OCI-LY7 (cell line): ENCODE measurements around the gene KLF2. TPM values are rescaled to one million over a fixed set of nuclear protein-coding genes. Genes with fewer than 3 reads are reported as not detected.

Source experiments
- BruUV-seq: library from RNA; stranded (reverse); fragments of 400-500 nt; replicated peaks from 2 replicates; lab custom pipeline; 2021; lab: Mats Ljungman, UMichigan
- CTCF ChIA-PET: fragments of 300-600 bp; sonication (Branson Sonifier 250); formaldehyde crosslinking; loops from one replicate; lab custom pipeline; 2022; ENCODE audit warnings: antibody characterized with exemption; ENCODE audit not compliant: unreplicated experiment; lab: Charles Lee
- POLR2A ChIA-PET: fragments of 300-600 bp; sonication (Branson Sonifier 250); formaldehyde crosslinking; loops from one replicate; lab custom pipeline; 2022; ENCODE audit warnings: antibody characterized with exemption; lab: Charles Lee
- DNase-seq: peaks from one replicate; pipeline ENCODE4 v3.0.0-alpha.2; 2015; ENCODE audit warnings: low spot score
- H2AFZ ChIP-seq: fragments of 200-600 bp; sonication (generic), shearing (Covaris generic); 2 replicates; pipeline ENCODE4 v1.6.1; 2014; ENCODE audit warnings: mild to moderate bottlenecking, antibody characterized with exemption, low read length, moderate library complexity
- H3K27ac ChIP-seq: fragments of 200-600 bp; sonication (generic); 2 replicates; pipeline ENCODE4 v1.5.1; 2014; ENCODE audit warnings: mixed run types, low read depth, mild to moderate bottlenecking, moderate library complexity, low read length, inconsistent platforms; ENCODE audit not compliant: poor library complexity, severe bottlenecking
- H3K36me3 ChIP-seq: fragments of 200-600 bp; sonication (generic); 2 replicates; pipeline ENCODE4 v1.6.1; 2014; ENCODE audit warnings: mild to moderate bottlenecking, antibody characterized with exemption, low read length, moderate library complexity, mixed read lengths; ENCODE audit not compliant: insufficient read depth
- H3K4me1 ChIP-seq: fragments of 200-600 bp; sonication (generic); 2 replicates; pipeline ENCODE4 v1.5.1; 2014; ENCODE audit warnings: mild to moderate bottlenecking, low read length; ENCODE audit not compliant: insufficient read depth, poor library complexity, severe bottlenecking
- H3K4me2 ChIP-seq: fragments of 200-600 bp; sonication (generic); 2 replicates; pipeline ENCODE4 v1.6.1; 2014; ENCODE audit warnings: mild to moderate bottlenecking, low read length
- H3K4me3 ChIP-seq: fragments of 200-600 bp; sonication (generic); 2 replicates; pipeline ENCODE4 v1.5.1; 2014; ENCODE audit warnings: mild to moderate bottlenecking, low read depth, low read length; ENCODE audit not compliant: poor library complexity, severe bottlenecking
- H3K79me2 ChIP-seq: fragments of 200-600 bp; sonication (generic); 2 replicates; pipeline ENCODE4 v1.6.1; 2016; ENCODE audit warnings: low read depth, mild to moderate bottlenecking, low read length, moderate library complexity, mixed read lengths; ENCODE audit not compliant: insufficient read depth
- H3K9me2 ChIP-seq: fragments of 200-600 bp; sonication (generic); 2 replicates; pipeline ENCODE4 v1.6.1; 2016; ENCODE audit warnings: mild to moderate bottlenecking, low read length, mixed read lengths; ENCODE audit not compliant: insufficient read depth
- H3K9me3 ChIP-seq: fragments of 200-600 bp; sonication (generic); 2 replicates; pipeline ENCODE4 v1.6.1; 2014; ENCODE audit warnings: mild to moderate bottlenecking, mixed run types, low read length, mixed read lengths
- H4K20me1 ChIP-seq: fragments of 200-600 bp; sonication (generic); 2 replicates; pipeline ENCODE4 v1.6.1; 2014; ENCODE audit warnings: mild to moderate bottlenecking, antibody characterized with exemption, low read length, moderate library complexity, mixed read lengths; ENCODE audit not compliant: insufficient read depth
- EZH2phosphoT487 ChIP-seq: fragments of 200-600 bp; sonication (generic); IDR thresholded peaks from 2 replicates; pipeline ENCODE4 v1.6.1; 2018; ENCODE audit warnings: low read depth, borderline replicate concordance, mild to moderate bottlenecking, mixed run types, antibody characterized with exemption, low read length, moderate library complexity, mixed read lengths
- intact Hi-C: fragments of 100-400 bp; cut with micrococcal nuclease; formaldehyde crosslinking; loops from one replicate; pipeline ENCODE4 v1.10.0; 2022; ENCODE audit not compliant: unreplicated experiment
- total RNA-seq, 2 experiments: library from RNA; depleted of rRNA in 1 of 2; stranded (reverse); fragments of >200 nt in 1 of 2; shearing (Covaris generic) in 1 of 2; gene quantifications; 2 replicates each; pipeline ENCODE4 v1.2.3, GENCODE V29; 2014 to 2022
- TF ChIP-seq, protein P1 (sequence below): fragments of 200-600 bp; sonication (generic); conservative IDR thresholded peaks from 2 replicates; pipeline ENCODE4 v1.5.1; 2014; ENCODE audit warnings: mild to moderate bottlenecking, antibody characterized with exemption, low read length, moderate library complexity, mixed read lengths

The KLF2 gene
- total RNA-seq, 2 experiments from 2014 or later, result 6.2 to 8.6 TPM

DNA sequence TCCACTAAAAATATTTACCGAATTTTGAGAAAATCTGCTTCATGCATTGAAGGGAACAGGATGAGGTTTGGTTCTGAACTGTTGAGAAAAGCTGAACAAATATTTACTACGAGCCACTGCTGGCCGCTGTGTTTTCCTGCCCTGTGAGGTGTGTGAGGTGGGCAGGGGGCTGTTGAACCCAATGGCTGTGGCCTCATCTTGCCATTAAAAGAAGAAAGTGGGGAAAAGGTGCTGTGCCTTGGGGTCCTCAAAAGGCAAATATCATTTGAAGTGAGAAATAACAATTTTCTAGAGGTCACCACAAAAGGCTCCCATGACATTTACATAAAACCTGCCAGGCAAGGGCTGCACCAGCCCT lies 44.7 kb downstream of the KLF2 start:
- Histone ChIP-seq H3K4me3 (no peak overlapping the region), H3K4me1 (peaks cover 82% of the 10 kb centered on the region), H3K9me3 (no peaks in the 10 kb centered on the region), H3K36me3 (peaks cover 17% of the 10 kb centered on the region; the same call in 1 of the 2 replicates), H2AFZ (no peak overlapping the region), H3K79me2 (no peaks in the 10 kb centered on the region), H3K27ac (no peak overlapping the region), H3K9me2 (no peaks in the 10 kb centered on the region), H4K20me1 (peaks cover 3% of the 10 kb centered on the region; the same call in 1 of the 2 replicates), H3K4me2 (no peak overlapping the region)
- BruUV-seq, result no TSS peak
- CTCF ChIA-PET, result no interaction called here
- intact Hi-C loops, result no loop called here
- POLR2A ChIA-PET, result interaction anchor here (0.7 kb wide), 1 partner anchor 30 kb away, joined by 3 read pairs; no protein-coding TSS in a partner anchor
- no peak for DNase-seq
- no peak for TF ChIP-seq EZH2phosphoT487
- TF ChIP-seq, protein P1, sequence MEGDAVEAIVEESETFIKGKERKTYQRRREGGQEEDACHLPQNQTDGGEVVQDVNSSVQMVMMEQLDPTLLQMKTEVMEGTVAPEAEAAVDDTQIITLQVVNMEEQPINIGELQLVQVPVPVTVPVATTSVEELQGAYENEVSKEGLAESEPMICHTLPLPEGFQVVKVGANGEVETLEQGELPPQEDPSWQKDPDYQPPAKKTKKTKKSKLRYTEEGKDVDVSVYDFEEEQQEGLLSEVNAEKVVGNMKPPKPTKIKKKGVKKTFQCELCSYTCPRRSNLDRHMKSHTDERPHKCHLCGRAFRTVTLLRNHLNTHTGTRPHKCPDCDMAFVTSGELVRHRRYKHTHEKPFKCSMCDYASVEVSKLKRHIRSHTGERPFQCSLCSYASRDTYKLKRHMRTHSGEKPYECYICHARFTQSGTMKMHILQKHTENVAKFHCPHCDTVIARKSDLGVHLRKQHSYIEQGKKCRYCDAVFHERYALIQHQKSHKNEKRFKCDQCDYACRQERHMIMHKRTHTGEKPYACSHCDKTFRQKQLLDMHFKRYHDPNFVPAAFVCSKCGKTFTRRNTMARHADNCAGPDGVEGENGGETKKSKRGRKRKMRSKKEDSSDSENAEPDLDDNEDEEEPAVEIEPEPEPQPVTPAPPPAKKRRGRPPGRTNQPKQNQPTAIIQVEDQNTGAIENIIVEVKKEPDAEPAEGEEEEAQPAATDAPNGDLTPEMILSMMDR, result no peak

DNA sequence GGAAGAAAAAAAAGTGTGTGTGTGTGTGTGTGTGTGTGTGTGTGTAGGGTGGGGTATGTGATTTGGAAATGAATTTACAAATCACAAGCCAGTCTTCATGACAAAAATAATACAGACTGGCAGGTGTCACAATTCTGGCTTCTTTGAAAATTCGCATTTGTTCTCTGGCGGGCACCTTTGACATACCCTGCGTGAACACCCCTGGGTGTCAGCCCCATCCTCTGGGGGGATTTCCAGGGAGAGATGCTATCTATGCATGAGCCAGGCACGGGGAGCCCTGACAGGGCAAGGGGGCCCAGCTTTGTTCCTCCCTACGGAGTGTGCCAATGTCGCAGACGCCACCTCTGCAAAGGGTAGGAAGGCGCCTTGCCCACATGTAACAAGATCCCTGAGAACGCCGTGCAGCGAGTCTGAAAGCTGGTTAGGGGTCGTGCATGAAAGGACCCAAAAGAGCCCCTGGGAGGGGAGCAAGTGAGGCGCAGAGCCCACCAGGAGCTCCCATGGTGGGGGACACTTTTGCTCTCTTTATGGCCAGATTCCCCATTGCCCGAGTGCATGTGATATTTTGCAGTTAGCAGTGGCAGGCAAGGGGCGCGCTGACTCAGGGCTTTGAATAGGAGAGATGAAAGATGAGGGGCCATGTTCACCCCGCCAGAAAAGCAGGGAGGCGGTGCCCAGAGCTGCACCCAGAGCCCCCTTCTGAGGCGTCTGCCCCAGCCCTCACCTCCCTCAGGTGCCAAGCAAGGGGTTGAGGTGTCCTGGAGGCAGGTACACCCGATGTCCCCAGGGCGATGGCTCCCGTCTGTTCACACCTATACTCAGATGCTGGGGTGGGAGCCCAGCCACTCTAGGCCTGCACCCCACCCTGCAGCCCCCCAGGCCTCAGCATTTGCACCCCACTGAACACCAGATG lies 45.3 kb downstream of the KLF2 start:
- no peaks in the 10 kb centered on the region for H3K9me2 ChIP-seq
- ChIA-PET POLR2A (interaction anchor here (0.7 kb wide), 1 partner anchor 31 kb away, joined by 3 read pairs; no protein-coding TSS in a partner anchor), CTCF (no interaction called here)
- H3K27ac ChIP-seq, result peak overlapping the region; percentile 86
- H4K20me1 ChIP-seq, result peaks cover 3% of the 10 kb centered on the region; the same call in 1 of the 2 replicates
- H3K4me1 ChIP-seq, result peaks cover 83% of the 10 kb centered on the region
- H3K4me2 ChIP-seq, result peak overlapping the region; percentile 69
- H2AFZ ChIP-seq, result no peak overlapping the region
- DNase-seq, result no peak
- no peaks in the 10 kb centered on the region for H3K79me2 ChIP-seq
- peaks cover 23% of the 10 kb centered on the region for H3K36me3 ChIP-seq
- no TSS peak for BruUV-seq
- H3K4me3 ChIP-seq, result no peak overlapping the region
- H3K9me3 ChIP-seq, result no peaks in the 10 kb centered on the region
- TF ChIP-seq EZH2phosphoT487, result no peak
- TF ChIP-seq, protein P1, result no peak
- intact Hi-C loops, result loop anchor here (2.0 kb wide), 1 partner anchor 117 kb away; no protein-coding TSS in a partner anchor
